Activated CD8-positive, alpha-beta memory T cell treated with anti-CD3 and anti-CD28 coated beads for 48 hours (primary cell): Measurements from ENCODE around the gene SMPD3.

Experiments used
- DNase-seq, 3 experiments: peaks; one replicate each; pipeline ENCODE4 v3.0.0-alpha.2; 2020; ENCODE audit warnings: low read depth in 2 of 3, low spot score in 2 of 3

SMPD3 gene

GRCh38 chr16:68406458-68407152 is 41.7 kb downstream of the SMPD3 start:
- DNase-seq = no peak

- DNase-seq = no peak
These were observed 43.5 kb downstream of the SMPD3 start for GRCh38 chr16:68404736-68405345.

DNA sequence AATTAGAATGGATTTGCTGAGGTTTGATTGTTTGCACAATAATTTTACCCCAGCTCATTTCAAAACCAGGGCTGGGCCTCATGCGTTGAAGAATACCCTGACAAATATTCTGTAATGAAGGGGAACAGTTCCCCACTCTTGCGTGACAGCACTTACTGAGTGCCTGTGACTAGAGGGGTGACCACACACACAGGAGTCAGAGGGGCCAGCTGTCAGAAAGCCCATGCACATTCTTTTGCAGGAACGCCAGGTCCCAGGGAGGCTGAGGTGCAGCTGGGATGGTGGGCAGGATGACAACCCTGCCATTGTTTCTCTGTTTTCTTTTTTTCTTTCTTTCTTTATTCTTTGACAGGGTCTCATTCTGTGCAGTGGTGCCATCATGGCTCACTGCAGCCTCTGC is 44.6 kb downstream of the SMPD3 start:
- DNase-seq = no peak

- no peak for DNase-seq
These were observed 45.1 kb downstream of the SMPD3 start for GRCh38 chr16:68403177-68403576.

- no peak for DNase-seq
These were observed 45.6 kb downstream of the SMPD3 start for GRCh38 chr16:68402748-68403040.

DNA sequence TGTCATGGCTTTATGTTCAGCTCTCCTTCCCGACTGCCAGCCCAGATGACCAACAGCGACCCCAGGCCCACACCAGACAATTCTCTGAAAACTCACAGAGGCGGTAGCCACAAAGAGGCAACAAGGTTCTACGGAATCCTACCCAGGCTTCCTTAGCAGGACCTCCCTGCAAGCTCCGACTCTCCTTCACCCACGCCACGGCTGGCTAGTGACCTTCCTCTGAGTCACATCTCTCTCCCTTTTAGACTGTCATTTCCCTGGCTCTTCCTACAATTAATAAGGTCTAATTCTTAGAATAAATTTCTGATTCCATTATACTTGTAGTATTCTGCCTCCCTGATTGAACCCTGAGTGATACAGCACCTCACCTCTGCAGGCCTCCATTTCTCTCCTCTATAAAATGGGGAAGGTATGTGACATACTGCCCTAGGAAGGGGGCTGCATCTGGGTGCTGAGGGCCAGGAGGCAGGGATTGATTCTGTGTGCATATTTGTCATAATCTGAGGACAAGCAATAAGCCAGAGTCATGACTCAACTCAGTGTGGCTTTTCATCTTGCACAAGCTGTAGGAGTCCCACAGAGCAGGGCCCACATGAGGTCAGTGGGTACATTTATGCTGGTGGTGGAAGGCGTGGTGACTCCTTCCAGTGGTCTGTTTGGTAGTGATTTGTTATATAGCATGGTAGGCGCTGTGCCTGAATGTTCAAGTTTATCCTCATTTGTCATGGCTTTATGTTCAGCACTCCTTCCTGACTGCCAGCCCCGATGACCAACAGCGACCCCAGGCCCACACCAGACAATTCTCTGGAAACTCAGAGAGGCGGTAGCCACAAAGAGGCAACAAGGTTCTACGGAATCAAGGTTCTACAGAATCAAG is 46.2 kb downstream of the SMPD3 start:
- no peak for DNase-seq

DNA sequence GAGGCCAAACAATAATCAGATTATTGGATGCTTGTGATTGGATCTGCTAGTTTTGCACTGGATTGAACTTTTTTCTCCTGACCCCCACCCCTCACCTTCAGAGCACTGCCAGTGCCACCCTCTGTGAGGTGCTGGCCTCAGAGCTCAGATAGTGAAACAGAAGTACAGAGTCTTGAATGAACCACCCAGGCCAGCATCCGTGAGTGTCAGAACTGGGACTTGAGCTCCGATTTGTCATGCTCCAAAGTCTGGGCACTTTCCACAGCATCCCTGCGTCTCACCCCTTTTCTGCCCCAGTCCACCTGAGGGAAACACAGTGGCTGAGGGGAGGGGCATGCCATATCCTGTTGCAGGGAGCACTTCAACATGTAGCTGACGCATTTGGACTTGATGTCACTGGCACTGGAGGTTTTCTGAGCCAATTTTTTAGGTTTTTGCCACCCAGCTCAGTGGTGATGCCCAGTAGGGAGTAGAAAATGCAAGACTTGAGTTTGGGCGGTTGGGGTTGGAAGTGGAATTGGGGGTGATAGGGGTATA is 47.3 kb downstream of the SMPD3 start:
- no peak for DNase-seq

GRCh38 chr16:68400083-68400923 is 48.0 kb downstream of the SMPD3 start:
- DNase-seq = no peak

- DNase-seq = no peak
These were observed 48.9 kb downstream of the SMPD3 start for GRCh38 chr16:68399456-68399855.

DNA sequence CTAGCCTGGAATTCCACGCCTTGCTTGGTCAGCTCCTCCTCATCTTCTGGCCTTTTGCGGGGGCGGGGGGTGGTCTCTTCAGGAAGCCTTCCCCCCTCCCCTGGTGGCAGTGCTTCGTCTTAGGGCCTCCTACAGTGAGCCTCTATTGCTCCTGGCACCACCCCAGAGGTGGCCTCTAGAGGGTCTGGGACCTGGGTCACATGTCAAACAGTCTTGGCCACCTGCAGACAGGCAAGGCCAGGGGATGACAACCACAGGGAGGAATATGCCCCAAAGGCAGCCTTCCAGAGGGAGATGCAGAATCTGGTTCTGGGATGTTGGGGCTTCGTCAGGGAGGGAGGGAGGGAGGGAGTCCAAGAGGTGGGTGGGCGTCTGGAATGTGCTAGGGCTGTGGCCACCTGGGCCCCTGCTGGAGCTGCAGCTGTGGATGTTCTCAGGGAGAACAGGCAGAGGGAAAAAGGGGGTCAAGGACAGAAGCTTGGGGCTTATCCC is 50.6 kb downstream of the SMPD3 start:
- no peak for DNase-seq

DNA sequence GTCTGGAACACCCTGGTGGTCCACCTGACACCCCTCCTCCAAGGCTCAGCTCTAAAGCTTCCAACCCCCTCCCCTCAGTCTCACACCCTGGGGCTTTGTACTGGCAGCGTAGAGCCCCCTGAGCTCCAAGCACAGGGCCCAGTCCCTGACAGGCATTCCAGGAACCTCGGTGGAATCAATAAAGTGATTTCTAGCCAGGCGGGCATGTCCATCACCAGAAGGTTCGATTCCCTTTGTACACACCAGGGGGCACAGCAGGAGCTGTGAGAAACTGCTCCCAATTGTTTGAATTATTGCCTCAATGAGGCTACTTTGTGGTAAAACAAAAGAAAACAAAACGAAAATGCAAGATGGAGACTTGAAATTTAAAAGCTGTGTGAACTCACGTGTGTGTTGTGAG is 51.8 kb downstream of the SMPD3 start:
- DNase-seq = no peak

GRCh38 chr16:68395815-68396214 is 52.5 kb downstream of the SMPD3 start:
- DNase-seq = no peak

DNA sequence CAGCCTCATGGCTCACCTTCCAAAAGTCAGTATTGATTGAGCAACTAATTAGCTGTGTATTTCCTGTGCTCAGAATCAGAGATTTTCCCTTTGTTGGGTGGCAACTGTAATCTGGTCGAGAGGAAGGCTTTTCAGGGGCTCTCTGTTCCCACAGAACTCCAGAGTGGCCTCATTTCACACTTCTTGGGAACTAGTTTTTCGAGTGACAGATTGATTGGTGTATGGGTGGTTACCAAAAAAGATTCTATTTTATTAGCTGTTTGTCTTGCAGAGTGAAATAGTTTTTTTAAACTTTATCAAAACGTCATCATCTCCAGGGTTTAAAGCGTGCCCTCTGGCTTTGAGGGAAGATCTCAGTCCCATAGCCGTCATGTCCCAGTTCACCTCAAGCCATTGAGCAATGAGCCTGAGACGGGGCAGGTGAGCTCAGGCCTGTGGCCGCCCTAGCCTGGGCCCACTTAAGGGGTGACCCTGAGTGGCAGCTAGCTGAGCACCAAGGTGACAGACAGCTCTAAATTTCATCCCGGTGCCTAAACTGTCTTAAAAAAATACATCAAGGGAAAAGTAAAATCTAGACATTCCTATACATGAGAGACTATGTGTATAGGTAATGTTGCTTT is 53.0 kb downstream of the SMPD3 start:
- no peak for DNase-seq

GRCh38 chr16:68393333-68393732 is 55.0 kb downstream of the SMPD3 start:
- no peak for DNase-seq

GRCh38 chr16:68389750-68390371 is 58.4 kb downstream of the SMPD3 start:
- DNase-seq = no peak

GRCh38 chr16:68389006-68389405 is 59.3 kb downstream of the SMPD3 start:
- DNase-seq = no peak

DNA sequence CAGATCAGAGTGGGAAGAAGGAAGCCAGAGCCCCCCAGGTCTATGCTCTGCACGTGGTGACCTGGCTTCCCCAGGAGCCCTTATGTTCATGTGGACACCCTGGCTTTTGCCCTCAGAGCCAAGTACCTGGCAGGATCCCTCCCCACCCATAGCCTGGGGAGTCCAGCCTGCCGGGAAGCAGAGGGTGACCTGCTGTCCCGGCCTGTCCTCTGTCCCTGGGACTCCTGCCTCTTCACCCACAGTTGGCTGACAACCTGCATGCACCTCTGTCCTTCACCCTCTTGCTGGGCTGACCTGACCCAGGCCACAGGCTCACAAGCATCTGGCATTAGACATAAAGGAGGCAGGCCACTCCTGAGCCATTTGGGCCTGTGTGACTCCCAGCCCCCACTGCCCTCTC is 60.2 kb downstream of the SMPD3 start:
- no peak for DNase-seq

GRCh38 chr16:68387301-68387700 is 61.0 kb downstream of the SMPD3 start:
- DNase-seq = no peak

GRCh38 chr16:68386628-68387027 is 61.7 kb downstream of the SMPD3 start:
- DNase-seq = no peak

DNA sequence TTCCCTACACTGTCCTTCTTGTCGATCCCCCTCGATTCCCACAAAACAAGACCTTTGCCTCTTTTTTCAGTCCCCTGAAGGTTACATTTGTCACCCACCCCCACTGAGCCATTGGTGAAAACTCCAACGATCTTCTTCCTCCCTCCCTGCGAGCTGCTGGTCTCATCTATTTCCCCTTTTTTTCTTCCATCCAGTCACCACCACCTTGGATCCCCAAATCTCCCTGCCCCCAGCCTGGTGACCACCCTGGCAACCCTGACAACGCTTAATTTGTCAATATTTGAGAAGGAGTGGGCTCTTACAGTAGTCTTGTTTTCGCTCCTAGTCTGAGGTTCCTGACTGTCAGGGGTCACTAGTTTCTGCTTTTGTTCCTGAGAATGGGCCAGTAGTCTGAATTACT is 62.9 kb downstream of the SMPD3 start:
- DNase-seq = no peak
